Activated CD4-positive, alpha-beta memory T cell treated with anti-CD3 and anti-CD28 coated beads, Interleukin-2, amount 10 ng/mL, durations not matched to agents 7 days and 5 days (primary cell): Measurements from ENCODE around the gene RPL19. TPM values are rescaled to one million over a fixed set of nuclear protein-coding genes. Genes with fewer than 3 reads are reported as not detected.

Source experiments
- CTCF ChIA-PET: fragments of 350-600 bp; sonication (Branson Sonifier 250); formaldehyde crosslinking; loops from one replicate; lab custom pipeline; 2021; ENCODE audit warnings: antibody characterized with exemption, inconsistent platforms; lab: Charles Lee
- POLR2A ChIA-PET: fragments of 350-600 bp; sonication (Branson Sonifier 250); formaldehyde crosslinking; loops from one replicate; lab custom pipeline; 2021; ENCODE audit warnings: antibody characterized with exemption; lab: Charles Lee
- DNase-seq: peaks from one replicate; pipeline ENCODE4 v3.0.0-alpha.2; 2020
- H3K27ac Mint-ChIP-seq: one replicate; pipeline ENCODE4 v1.8.0; 2021; ENCODE audit warnings: mild to moderate bottlenecking, mixed read lengths
- H3K27me3 Mint-ChIP-seq: one replicate; pipeline ENCODE4 v1.8.0; 2021; ENCODE audit warnings: mixed read lengths
- H3K36me3 Mint-ChIP-seq: one replicate; pipeline ENCODE4 v1.8.0; 2021; ENCODE audit warnings: low read depth, mixed read lengths
- H3K4me1 Mint-ChIP-seq: one replicate; pipeline ENCODE4 v1.8.0; 2021; ENCODE audit warnings: mixed read lengths
- H3K4me3 Mint-ChIP-seq: one replicate; pipeline ENCODE4 v1.8.0; 2021; ENCODE audit warnings: mild to moderate bottlenecking, mixed read lengths
- H3K9me3 Mint-ChIP-seq: one replicate; pipeline ENCODE4 v1.8.0; 2021; ENCODE audit warnings: mixed read lengths
- total RNA-seq, 2 experiments: library from RNA; stranded (reverse); gene quantifications; one replicate each; pipeline ENCODE4 v1.2.3, GENCODE V29; 2021

The RPL19 gene
- total RNA-seq, 2 experiments from 2014 or later: 1,724 to 1,761 TPM

- Mint-ChIP-seq H3K4me1 (peaks cover 10% of the 10 kb centered on the region), H3K27ac (no peak overlapping the region), H3K4me3 (no peak overlapping the region), H3K27me3 (peaks cover 33% of the 10 kb centered on the region), H3K36me3 (no peaks in the 10 kb centered on the region), H3K9me3 (no peaks in the 10 kb centered on the region)
- CTCF ChIA-PET: interaction anchor here (0.9 to 20.4 kb wide), 5 partner anchors 8 to 24 kb away, joined by 3 to 208 read pairs (median 7); no protein-coding TSS in a partner anchor
- POLR2A ChIA-PET: interaction anchor here (0.9 to 1.9 kb wide), 2 partner anchors 11 to 30 kb away, joined by 3 to 7 read pairs; partner anchors contain the start of gene RPL19
- no peak for DNase-seq
These were observed 30.3 kb downstream of the RPL19 start for GRCh38 chr17:39230361-39230760.

DNA sequence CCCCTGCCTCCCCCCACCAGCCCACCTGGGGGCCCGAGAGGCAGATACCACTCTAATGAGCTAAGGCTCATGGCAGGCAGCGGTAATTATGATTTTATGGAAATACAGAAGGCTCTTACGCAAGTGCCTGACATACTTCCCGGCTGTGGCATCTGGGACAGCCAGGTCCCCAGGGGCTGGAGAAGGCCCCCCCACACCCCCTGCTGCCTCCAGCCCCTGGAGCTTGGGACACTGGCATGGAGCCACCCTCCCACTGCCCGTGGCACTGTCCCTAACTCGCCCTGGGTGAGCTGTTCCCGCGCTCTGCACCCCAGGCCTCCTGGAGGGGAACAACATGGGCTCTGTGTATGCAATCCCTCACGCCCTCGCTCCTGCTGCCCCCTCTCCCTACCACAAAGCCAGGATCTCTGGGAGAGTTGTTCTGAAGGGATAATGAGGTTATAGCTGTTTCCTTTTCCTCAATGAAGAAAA, 31.0 kb downstream of the RPL19 start:
- POLR2A ChIA-PET: interaction anchor here (1.1 to 1.9 kb wide), 2 partner anchors 24 to 31 kb away, joined by 5 to 7 read pairs; partner anchors contain the start of gene RPL19
- CTCF ChIA-PET: interaction anchor here (0.7 to 20.4 kb wide), 12 partner anchors 8 to 248 kb away, joined by 3 to 208 read pairs (median 8); no protein-coding TSS in a partner anchor

DNA sequence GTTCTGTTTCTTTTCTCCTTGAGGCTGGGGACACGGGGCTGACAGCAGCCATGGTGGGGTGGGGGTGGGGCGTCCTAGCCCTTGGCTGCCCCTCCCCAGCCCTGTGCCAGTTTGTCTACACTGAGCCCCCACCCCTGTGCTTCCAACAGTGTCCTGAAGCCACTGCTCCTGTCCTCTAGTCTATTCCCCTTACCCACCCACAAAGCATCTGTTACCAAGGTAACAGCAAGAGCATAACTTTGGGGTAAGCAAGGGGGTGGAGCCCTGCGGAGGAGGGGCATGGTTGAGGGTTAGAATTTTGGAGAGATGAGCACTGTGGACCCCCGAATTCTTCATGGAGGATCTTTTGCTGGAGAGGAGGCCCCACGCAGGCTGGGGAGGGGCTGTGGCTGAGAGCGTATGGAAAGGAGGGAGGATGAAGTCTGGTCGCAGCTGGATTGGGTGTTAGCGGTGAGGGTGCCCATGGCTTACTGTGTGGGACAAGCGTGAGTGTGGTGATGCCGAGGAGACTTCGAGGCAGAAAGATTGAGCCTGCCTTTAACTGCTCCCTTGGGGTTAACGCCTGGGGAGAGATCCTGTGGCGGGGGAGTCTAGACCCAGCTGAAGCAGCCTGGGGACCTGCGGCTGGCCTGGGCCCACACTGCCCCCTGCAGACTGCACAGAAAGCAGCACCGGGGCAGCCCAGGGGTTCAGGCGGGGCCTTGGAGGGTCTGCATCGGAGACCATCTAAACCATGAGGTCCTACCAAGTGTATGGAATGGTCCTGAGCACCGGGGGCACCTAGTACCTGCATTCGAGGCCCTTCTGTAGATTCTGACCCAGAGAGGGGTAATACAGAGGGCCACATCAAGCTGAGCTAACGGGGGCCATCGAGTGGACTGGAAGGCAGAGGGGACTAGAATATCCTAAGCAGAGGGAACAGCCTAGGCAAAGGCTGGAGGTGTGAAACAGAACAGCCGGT, 31.8 kb downstream of the RPL19 start:
- ChIA-PET CTCF (interaction anchor here (0.7 to 20.4 kb wide), 18 partner anchors 10 to 249 kb away, joined by 3 to 208 read pairs (median 4); partner anchors contain the start of gene RPL19), POLR2A (interaction anchor here (1.1 to 1.9 kb wide), 2 partner anchors 25 to 32 kb away, joined by 5 to 7 read pairs; partner anchors contain the start of gene RPL19)
- H3K9me3 Mint-ChIP-seq: no peaks in the 10 kb centered on the region
- peaks cover 26% of the 10 kb centered on the region for H3K27me3 Mint-ChIP-seq
- no peak overlapping the region for H3K27ac Mint-ChIP-seq
- H3K4me1 Mint-ChIP-seq: peaks cover 9% of the 10 kb centered on the region
- DNase-seq: peak; percentile 54
- H3K36me3 Mint-ChIP-seq: no peaks in the 10 kb centered on the region
- no peak overlapping the region for H3K4me3 Mint-ChIP-seq

More for the DNA sequence above, 31.0 kb downstream of the RPL19 start:
- no peak overlapping the region for H3K27ac Mint-ChIP-seq
- DNase-seq: no peak
- peaks cover 10% of the 10 kb centered on the region for H3K4me1 Mint-ChIP-seq
- no peak overlapping the region for H3K4me3 Mint-ChIP-seq
- no peaks in the 10 kb centered on the region for H3K36me3 Mint-ChIP-seq
- H3K9me3 Mint-ChIP-seq: no peaks in the 10 kb centered on the region
- H3K27me3 Mint-ChIP-seq: peaks cover 29% of the 10 kb centered on the region

- peak; percentile 72 for DNase-seq
- Mint-ChIP-seq H3K36me3 (no peaks in the 10 kb centered on the region), H3K27me3 (peaks cover 9% of the 10 kb centered on the region), H3K27ac (no peak overlapping the region), H3K9me3 (no peaks in the 10 kb centered on the region), H3K4me3 (no peak overlapping the region), H3K4me1 (peaks cover 28% of the 10 kb centered on the region)
- CTCF ChIA-PET: interaction anchor here (0.6 to 20.4 kb wide), 26 partner anchors 8 to 479 kb away, joined by 3 to 208 read pairs (median 4); partner anchors contain the start of genes ARL5C, RPL19, RPL23 and STAC2
- POLR2A ChIA-PET: interaction anchor here (2.4 to 4.1 kb wide), 3 partner anchors 9 to 36 kb away, joined by 10 to 22 read pairs (median 22); partner anchors contain the start of gene RPL19
These were observed 35.7 kb downstream of the RPL19 start for GRCh38 chr17:39235555-39236449.

DNA sequence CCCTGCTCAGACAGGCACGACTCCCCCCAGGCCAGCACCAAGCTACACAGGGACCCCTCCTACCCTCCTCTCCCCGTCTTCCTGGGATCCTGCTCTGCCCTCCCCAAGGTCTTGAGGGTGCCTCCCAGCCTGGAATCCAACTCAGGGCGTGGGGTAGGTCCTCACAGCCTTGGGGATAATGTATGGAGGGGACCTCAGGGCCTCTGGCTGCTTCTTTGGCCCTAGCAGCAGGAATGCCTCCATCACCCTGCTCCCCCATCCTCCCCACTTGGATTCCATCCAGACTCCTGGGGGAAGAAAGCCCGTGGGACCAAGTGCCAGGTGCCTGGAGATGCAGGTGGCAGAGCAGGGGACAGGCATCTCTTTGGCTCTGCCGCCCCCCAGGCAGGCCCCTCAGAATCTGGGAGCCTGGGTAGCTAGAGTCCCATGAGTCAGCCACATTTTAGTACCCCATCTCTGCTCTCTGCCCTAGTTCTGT, 36.4 kb downstream of the RPL19 start:
- Mint-ChIP-seq H3K4me3 (no peak overlapping the region), H3K27ac (no peak overlapping the region), H3K27me3 (peaks cover 9% of the 10 kb centered on the region), H3K36me3 (no peaks in the 10 kb centered on the region), H3K4me1 (peaks cover 28% of the 10 kb centered on the region), H3K9me3 (no peaks in the 10 kb centered on the region)
- DNase-seq: no peak
- CTCF ChIA-PET: interaction anchor here (0.6 to 20.4 kb wide), 16 partner anchors 9 to 253 kb away, joined by 3 to 208 read pairs (median 4); partner anchors contain the start of genes ARL5C, RPL19 and STAC2
- POLR2A ChIA-PET: interaction anchor here (0.6 to 4.1 kb wide), 4 partner anchors 8 to 40 kb away, joined by 3 to 22 read pairs (median 16); partner anchors contain the start of gene RPL19

DNA sequence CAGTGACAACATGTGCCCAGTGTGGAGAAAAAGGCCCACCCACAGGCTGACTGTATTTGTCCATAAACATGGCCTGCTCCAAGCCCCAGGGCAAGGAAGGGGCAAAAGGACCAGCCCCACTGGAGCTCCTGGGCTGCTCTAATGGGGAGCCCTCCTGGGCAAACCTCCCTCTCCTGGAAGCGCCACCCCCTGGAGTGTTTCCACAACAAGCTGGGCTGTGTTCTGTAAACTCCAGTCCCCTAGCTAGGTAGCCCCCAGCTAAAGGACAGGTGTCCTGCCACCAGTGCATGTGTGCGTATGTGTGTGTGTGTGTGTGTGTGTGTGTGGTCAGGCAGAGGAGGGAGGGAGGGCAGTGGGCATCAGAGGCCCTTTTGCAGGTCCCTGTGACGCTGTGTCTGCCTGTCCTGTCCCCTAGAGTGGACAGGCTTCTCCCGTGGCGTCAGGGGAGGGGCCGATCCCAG, 36.9 kb downstream of the RPL19 start:
- no peak overlapping the region for H3K27ac Mint-ChIP-seq
- ChIA-PET CTCF (interaction anchor here (0.6 to 20.4 kb wide), 10 partner anchors 8 to 254 kb away, joined by 3 to 208 read pairs (median 5); partner anchors contain the start of gene RPL19), POLR2A (interaction anchor here (0.6 to 4.1 kb wide), 4 partner anchors 8 to 40 kb away, joined by 3 to 22 read pairs (median 16); partner anchors contain the start of gene RPL19)
- H3K9me3 Mint-ChIP-seq: no peaks in the 10 kb centered on the region
- no peak overlapping the region for H3K4me3 Mint-ChIP-seq
- H3K4me1 Mint-ChIP-seq: peaks cover 23% of the 10 kb centered on the region
- H3K36me3 Mint-ChIP-seq: no peaks in the 10 kb centered on the region
- no peak for DNase-seq
- peaks cover 4% of the 10 kb centered on the region for H3K27me3 Mint-ChIP-seq

- Mint-ChIP-seq H3K9me3 (no peaks in the 10 kb centered on the region), H3K36me3 (no peaks in the 10 kb centered on the region), H3K27ac (no peak overlapping the region), H3K4me3 (no peak overlapping the region), H3K4me1 (peaks cover 23% of the 10 kb centered on the region), H3K27me3 (no peaks in the 10 kb centered on the region)
- CTCF ChIA-PET: interaction anchor here (0.8 to 20.4 kb wide), 11 partner anchors 7 to 255 kb away, joined by 3 to 208 read pairs (median 9); partner anchors contain the start of gene RPL19
- POLR2A ChIA-PET: interaction anchor here (1.0 to 4.1 kb wide), 5 partner anchors 31 to 384 kb away, joined by 3 to 22 read pairs (median 7); partner anchors contain the start of genes RPL19 and RPL23
- no peak for DNase-seq
These were observed 37.5 kb downstream of the RPL19 start for GRCh38 chr17:39237586-39237985.

- POLR2A ChIA-PET: interaction anchor here (0.8 to 4.1 kb wide), 7 partner anchors 10 to 385 kb away, joined by 3 to 22 read pairs (median 3); partner anchors contain the start of genes RPL19 and RPL23
- CTCF ChIA-PET: interaction anchor here (0.8 to 20.4 kb wide), 18 partner anchors 8 to 371 kb away, joined by 3 to 208 read pairs (median 4); partner anchors contain the start of genes FBXO47, MED1 and RPL19
These were observed 38.4 kb downstream of the RPL19 start for GRCh38 chr17:39238311-39238972.

DNA sequence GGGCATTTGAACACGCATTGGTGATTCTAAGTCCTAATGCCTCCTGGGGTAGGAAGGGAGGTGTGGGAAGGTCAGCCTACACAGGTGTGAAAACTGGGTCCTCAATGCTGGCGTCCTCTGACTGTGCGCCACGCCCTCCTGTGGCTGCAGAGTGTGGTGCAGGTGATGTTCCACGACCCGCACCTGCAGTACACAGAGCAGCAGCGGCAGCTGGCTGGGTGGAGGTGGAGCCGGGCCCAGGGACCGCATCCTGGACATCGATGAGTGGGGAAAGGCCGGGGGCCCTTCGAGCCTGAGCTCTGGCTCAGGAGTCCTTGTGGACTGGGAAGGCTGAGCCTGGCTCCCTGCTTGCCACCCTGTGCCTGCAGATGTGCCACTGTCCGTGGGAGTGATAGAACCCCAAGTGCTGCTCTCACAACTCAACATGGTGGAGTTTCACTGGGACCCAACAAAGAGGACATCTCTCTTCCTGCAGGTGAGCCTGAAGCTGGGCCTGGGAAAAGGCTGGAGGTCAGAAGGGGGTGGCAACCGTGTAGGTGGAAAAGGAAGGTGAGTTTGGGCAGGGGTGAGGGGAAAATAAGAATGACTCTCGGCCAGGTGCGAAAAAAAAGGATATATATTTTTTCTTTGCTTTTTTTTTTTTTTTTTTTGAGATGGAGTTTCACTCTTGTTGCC, 39.7 kb downstream of the RPL19 start:
- CTCF ChIA-PET: interaction anchor here (0.6 to 20.4 kb wide), 8 partner anchors 8 to 276 kb away, joined by 3 to 208 read pairs (median 5); no protein-coding TSS in a partner anchor
- H3K27ac Mint-ChIP-seq: no peak overlapping the region
- no peaks in the 10 kb centered on the region for H3K27me3 Mint-ChIP-seq
- H3K4me1 Mint-ChIP-seq: peaks cover 34% of the 10 kb centered on the region
- DNase-seq: peak; percentile 77
- H3K36me3 Mint-ChIP-seq: no peaks in the 10 kb centered on the region
- no peaks in the 10 kb centered on the region for H3K9me3 Mint-ChIP-seq
- no peak overlapping the region for H3K4me3 Mint-ChIP-seq
- POLR2A ChIA-PET: interaction anchor here (0.6 to 1.7 kb wide), 2 partner anchors 9 to 258 kb away, joined by 3 read pairs; no protein-coding TSS in a partner anchor

More at GRCh38 chr17:39238311-39238972, 38.4 kb downstream of the RPL19 start:
- peak overlapping the region; percentile 78 for H3K27ac Mint-ChIP-seq
- DNase-seq: peak; percentile 82
- H3K4me3 Mint-ChIP-seq: peak overlapping the region; percentile 51
- no peaks in the 10 kb centered on the region for H3K36me3 Mint-ChIP-seq
- H3K4me1 Mint-ChIP-seq: peaks cover 23% of the 10 kb centered on the region
- no peaks in the 10 kb centered on the region for H3K27me3 Mint-ChIP-seq
- H3K9me3 Mint-ChIP-seq: no peaks in the 10 kb centered on the region

DNA sequence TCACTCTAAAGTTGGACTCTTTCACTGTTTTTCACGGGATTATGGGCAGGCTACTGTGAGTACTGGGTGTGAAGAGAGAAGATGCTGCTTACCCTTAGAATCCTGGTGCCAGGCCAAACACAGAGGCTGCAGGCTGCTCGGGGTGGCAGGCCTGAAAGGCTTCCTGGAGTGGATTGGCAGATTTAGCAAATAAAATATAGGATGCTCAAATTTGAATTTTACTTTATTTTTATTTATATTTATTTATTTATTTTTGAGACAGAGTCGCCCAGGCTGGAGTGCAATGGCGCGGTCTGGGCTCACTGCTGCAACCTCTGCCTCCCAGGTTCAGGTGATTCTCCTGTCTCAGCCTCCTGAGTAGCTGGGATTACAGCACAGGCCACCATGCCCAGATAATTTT, 40.5 kb downstream of the RPL19 start:
- H3K27me3 Mint-ChIP-seq: no peaks in the 10 kb centered on the region
- CTCF ChIA-PET: interaction anchor here (0.9 to 20.4 kb wide), 4 partner anchors 9 to 76 kb away, joined by 3 to 208 read pairs (median 9); no protein-coding TSS in a partner anchor
- no peak overlapping the region for H3K27ac Mint-ChIP-seq
- H3K4me3 Mint-ChIP-seq: no peak overlapping the region
- DNase-seq: no peak
- POLR2A ChIA-PET: no interaction called here
- no peaks in the 10 kb centered on the region for H3K36me3 Mint-ChIP-seq
- H3K9me3 Mint-ChIP-seq: no peaks in the 10 kb centered on the region
- H3K4me1 Mint-ChIP-seq: peaks cover 35% of the 10 kb centered on the region
